AG09309 (cell line): ENCODE results near the gene NR3C1.

Source experiments
- DNase-seq: peaks from one replicate; pipeline ENCODE4 v3.0.0-alpha.2; 2010; ENCODE audit warnings: low read depth
- H3K4me3 ChIP-seq: 2 replicates; pipeline ENCODE4 v1.5.1; 2011; ENCODE audit warnings: mild to moderate bottlenecking, low read depth, low read length, moderate library complexity; ENCODE audit not compliant: control insufficient read depth
- TF ChIP-seq, protein P1 (sequence below): IDR thresholded peaks from 2 replicates; pipeline ENCODE4 v1.5.1; 2011; ENCODE audit warnings: mild to moderate bottlenecking, low read depth, low read length, inconsistent platforms; ENCODE audit not compliant: insufficient read depth, control insufficient read depth; ENCODE audit errors: missing control alignments

Gene NR3C1

DNA sequence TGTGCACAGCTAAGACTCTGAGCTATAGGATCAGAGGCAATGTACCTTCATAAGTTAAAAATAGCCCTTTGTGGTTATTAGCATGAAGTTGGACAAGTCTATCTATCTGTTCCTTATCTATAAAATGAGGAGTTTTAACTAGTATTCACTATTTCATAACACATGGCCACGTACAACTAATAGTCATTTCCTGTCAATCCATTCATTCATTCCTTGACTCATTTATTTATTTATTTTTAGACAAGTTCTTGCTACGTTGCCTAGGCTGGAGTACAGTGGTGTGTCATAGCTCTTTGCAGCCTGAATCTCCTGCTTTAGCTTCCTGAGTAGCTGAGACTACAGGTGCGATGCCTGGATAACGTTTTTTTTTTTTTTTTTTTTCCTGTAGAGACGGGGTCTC, 92.1 kb downstream of the NR3C1 start:
- peak; percentile 56 for DNase-seq
- H3K4me3 ChIP-seq, result no peak overlapping the region
- TF ChIP-seq, protein P1, sequence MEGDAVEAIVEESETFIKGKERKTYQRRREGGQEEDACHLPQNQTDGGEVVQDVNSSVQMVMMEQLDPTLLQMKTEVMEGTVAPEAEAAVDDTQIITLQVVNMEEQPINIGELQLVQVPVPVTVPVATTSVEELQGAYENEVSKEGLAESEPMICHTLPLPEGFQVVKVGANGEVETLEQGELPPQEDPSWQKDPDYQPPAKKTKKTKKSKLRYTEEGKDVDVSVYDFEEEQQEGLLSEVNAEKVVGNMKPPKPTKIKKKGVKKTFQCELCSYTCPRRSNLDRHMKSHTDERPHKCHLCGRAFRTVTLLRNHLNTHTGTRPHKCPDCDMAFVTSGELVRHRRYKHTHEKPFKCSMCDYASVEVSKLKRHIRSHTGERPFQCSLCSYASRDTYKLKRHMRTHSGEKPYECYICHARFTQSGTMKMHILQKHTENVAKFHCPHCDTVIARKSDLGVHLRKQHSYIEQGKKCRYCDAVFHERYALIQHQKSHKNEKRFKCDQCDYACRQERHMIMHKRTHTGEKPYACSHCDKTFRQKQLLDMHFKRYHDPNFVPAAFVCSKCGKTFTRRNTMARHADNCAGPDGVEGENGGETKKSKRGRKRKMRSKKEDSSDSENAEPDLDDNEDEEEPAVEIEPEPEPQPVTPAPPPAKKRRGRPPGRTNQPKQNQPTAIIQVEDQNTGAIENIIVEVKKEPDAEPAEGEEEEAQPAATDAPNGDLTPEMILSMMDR, result no peak

DNA sequence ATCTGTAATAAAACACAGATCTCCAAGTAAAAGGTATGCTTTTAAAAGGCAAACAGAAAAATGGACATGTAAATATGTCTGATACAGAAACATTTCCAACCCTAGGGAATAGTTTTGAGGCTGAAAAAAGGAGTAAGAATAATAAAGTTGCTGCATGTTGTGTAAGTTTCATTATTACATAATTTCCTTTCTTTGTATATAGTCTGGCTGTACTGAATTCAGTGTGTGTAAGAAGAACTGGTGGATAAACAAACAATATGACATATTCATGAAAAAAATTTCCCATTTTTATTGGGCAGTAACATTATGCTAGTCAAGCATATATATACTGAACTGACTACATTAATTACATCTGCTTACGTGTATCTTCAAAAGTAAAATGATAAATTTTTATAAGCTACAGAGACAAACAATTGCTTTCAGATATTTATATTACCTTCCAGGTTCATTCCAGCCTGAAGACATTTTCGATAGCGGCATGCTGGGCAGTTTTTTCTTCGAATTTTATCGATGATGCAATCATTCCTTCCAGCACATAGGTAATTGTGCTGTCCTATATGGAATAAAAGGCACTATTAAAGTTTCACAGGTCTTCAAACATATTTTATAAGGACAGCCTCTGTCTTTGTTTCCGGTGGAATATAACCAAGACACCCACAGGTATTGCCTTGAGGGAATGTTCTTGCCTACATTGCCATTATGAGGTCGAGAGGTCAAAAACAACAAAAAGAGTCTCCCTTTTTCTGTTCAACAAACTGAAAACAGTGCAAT, 93.6 kb downstream of the NR3C1 start:
- no peak overlapping the region for H3K4me3 ChIP-seq
- no peak for DNase-seq
- TF ChIP-seq, protein P1, result no peak

DNA sequence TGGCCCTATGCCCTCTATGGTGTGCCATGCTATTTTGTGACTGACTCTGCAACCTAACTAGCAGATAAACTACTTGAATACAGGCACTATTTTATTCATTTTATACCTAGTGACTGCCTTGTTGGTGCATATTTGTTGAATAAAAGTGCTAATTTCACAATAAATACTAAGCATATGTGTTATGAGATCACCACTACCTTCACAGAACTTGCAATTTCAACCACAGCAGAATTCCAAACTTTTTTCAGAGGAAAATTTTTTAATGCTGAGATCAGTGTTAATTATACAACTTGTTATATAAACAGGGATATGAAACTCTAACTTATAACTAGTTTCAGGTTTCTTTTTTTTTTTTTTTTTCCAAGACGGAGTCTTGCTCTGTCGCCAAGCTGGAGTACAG, 94.8 kb downstream of the NR3C1 start:
- TF ChIP-seq, protein P1, result no peak
- DNase-seq, result no peak
- no peak overlapping the region for H3K4me3 ChIP-seq

DNA sequence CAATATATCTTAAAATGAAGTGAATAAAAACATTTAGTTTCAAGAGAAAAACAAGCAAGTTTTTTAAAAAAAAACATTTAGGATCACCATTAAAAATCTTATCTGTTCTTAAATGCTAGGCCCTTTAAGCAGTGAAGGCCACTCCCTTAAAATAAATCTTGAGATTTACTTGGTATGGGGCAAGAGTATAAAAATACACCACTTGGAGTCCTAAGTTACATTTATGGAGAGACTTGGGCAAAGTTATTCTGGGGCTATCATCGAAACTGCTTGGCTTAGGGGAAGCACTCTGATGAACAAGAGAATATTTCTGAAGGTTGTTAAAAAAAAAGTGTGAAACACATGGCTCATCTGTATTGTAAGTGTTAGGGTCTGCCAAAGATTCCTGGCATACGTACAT, 97.4 kb downstream of the NR3C1 start:
- H3K4me3 ChIP-seq, result no peak overlapping the region
- DNase-seq, result no peak
- TF ChIP-seq, protein P1, result no peak

DNA sequence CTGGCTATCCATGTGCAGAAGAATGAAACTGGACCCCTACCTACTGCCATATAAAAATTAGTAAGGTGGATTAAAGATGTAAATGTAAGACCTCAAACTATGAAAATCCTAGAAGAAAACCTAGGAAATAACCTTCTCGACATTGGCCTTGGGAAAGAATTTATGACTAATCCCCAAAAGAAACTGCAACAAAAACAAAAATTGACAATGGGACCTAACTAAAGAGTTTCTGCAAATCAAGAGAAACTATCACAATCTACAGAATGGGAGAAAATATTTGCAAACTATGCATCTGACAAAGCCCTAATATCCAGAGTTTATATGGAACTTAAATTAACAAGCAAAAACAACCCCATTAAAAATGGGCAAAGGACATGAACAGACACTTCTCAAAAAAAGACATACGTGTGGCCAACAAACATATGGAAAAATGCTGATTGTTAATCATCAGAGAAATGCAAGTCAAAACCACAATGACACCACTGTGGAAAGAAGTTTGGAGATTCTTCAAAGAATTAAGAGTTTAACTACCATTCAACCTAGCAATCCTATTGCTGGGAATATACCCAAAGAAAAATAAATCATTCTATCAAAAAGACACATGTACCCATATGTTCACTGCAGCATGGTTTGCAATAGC, 98.5 kb downstream of the NR3C1 start:
- TF ChIP-seq, protein P1, result no peak
- no peak for DNase-seq
- no peak overlapping the region for H3K4me3 ChIP-seq

DNA sequence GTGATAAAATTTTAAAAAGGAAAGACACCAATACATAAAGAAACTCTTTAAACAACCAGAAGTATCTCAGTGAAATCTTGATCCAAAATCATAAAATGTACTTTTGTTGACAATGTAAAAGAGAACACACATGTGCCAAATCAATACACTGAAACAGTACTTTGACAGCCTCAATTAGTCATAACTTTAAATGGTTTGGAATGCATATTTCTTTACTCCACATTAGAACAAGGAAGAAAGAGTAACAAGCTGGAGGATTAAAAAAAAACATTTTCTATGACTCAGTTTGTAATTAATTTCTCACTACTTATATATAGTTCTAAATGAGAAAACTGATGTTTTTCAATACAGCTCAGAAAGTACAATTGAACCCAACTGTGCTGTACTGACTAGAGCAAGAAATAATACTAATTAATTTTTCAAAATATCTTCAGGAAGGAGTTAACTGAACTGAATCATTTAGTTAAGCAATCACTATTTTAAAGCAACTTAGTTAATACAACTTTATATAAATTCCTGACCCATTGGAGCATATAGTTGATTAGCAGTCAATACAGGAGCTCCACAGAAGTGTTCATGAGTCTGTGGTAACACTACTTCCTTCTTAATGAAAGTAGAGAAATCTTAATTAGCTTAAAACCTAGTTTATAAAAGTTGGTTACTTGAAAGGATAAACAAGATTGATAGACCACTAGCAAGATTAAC, 101.0 kb downstream of the NR3C1 start:
- no peak for DNase-seq
- TF ChIP-seq, protein P1, result no peak
- no peak overlapping the region for H3K4me3 ChIP-seq
